Adrenal gland (tissue), 12 donors: ENCODE measurements around the gene RHBDL3. TPM values are rescaled to one million over a fixed set of nuclear protein-coding genes. Genes with fewer than 3 reads are reported as not detected.

Experiments used
- DNase-seq, 7 donors: peaks; one replicate each; pipeline ENCODE4 v3.0.0-alpha.2; 2019 to 2020
- H3K27ac ChIP-seq, 5 donors: fragments of 200-600 bp; sonication (generic) in 4 of 5; 1 replicate in 3 of 5; 2 replicates in 2 of 5; pipeline versions ENCODE4 v1.5.1 to v1.8.0; 2016 to 2020; ENCODE audit warnings: mild to moderate bottlenecking in 1 of 5
- H3K27me3 ChIP-seq: fragments of 200-600 bp; 2 replicates; pipeline ENCODE4 v1.8.0; 2021
- H3K36me3 ChIP-seq, 2 donors: fragments of 200-600 bp; replicated peaks in 1 of 2; 1 replicate in 1 of 2; 2 replicates in 1 of 2; pipeline versions ENCODE4 v1.5.1 to v1.8.0; 2018 to 2022
- H3K4me1 ChIP-seq, 2 donors: fragments of 200-600 bp; replicated peaks in 1 of 2; 1 replicate in 1 of 2; 2 replicates in 1 of 2; pipeline versions ENCODE4 v1.5.1 to v1.8.0; 2018 to 2021
- H3K4me3 ChIP-seq, 4 donors: fragments of 200-600 bp; sonication (generic) in 3 of 4; one replicate each; pipeline ENCODE4 v1.5.1; 2016 to 2018
- H3K9me3 ChIP-seq, 3 donors: fragments of 200-600 bp; sonication (generic) in 1 of 3; replicated peaks in 1 of 3; 1 replicate in 2 of 3; 2 replicates in 1 of 3; pipeline versions ENCODE4 v1.5.1 to v1.8.0; 2016 to 2021
- POLR2A ChIP-seq, 2 donors: fragments of 450-650 bp; IDR thresholded peaks; one replicate each; pipeline ENCODE4 v1.6.1; 2017; ENCODE audit warnings: antibody characterized with exemption in 2 of 2, mild to moderate bottlenecking in 2 of 2, moderate library complexity in 1 of 2
- WGBS, 4 donors: extraction: QIAGEN DNeasy Blood & Tissue Kit in 2 of 4; methylation state at CpG; one replicate each; pipeline versions ENCODE4 v1.1.5 to v1.1.7; 2013 to 2017; 5-methylcytosine and 5-hydroxymethylcytosine counted together
- intact Hi-C, 2 donors: fragments of 100-400 bp; cut with DNase I; formaldehyde crosslinking; loops; one replicate each; pipeline versions ENCODE4 v1.14.1 to v1.15.0; 2022 to 2023
- polyA plus RNA-seq, 3 donors: library from polyadenylated mRNA; stranded (reverse); fragments of 200-250 nt in 2 of 3; fragments of 350-450 nt in 1 of 3; fragmentation: Illumina TruSeq in 1 of 3; extraction: RNeasy Lipid Tissue Mini Kit (QIAGEN cat#74804) in 1 of 3; gene quantifications; one replicate each; pipeline ENCODE4 v1.2.3, GENCODE V29; 2013 to 2014
- total RNA-seq, 9 donors: library from RNA; depleted of rRNA in 4 of 9; stranded (reverse); fragments of >200 nt in 4 of 9; fragments of 120-200 nt in 1 of 9; fragmentation: NEBNext Ultra II Directional in 1 of 9; extraction: Animal tissue kit (Norgen Biotek cat#: 25700) in 1 of 9; gene quantifications; one replicate each; pipeline versions ENCODE4 v1.1.0 to v1.2.4, GENCODE V29; 2013 to 2023
- TF ChIP-seq, protein P1 (sequence below), 6 experiments: fragments of 450-650 bp in 4 of 6; fragments of 200-600 bp in 2 of 6; sonication (generic) in 1 of 6; IDR thresholded peaks; 1 replicate in 5 of 6; 2 replicates in 1 of 6; pipeline versions ENCODE4 v1.5.1 to v1.8.0; 2016 to 2021; ENCODE audit warnings: antibody characterized with exemption in 6 of 6, mild to moderate bottlenecking in 2 of 6, moderate library complexity in 1 of 6
- donor health status: healthy with polysubstance abuse.
- donor health status: Bipolar disorder and iron deficiency.
- donor health status: DM: yes; HTN: yes; CAD: no.
- donor health status: DM: no; HTN: no; CAD: no.
- donor health status: DM: no; HTN: no; CAD: no.
- donor health status: DM: yes; HTN: yes; CAD: no.

RHBDL3 gene
- total and polyA plus RNA-seq, 12 donors: 1.7 to 10.2 (median 5.1) TPM

GRCh38 chr17:32323811-32324491 is 58.3 kb downstream of the RHBDL3 start:
- Histone ChIP-seq H3K36me3 (no peaks in the 10 kb centered on the region), H3K27ac (peak overlapping the region in 3 of 5 donors; percentile 35 to 76 (median 64)), H3K4me1 (peaks cover 0 to 11% of the 10 kb centered on the region in 2 donors), H3K9me3 (no peaks in the 10 kb centered on the region), H3K4me3 (peak overlapping the region in 1 of 4 donors; percentile 38), H3K27me3 (no peaks in the 10 kb centered on the region)
- 20 to 26% (median 25%) methylated on average over 11 of the region's 11 CpGs for WGBS, 4 donors
- intact Hi-C loops: loop anchor here in 1 of 2 donors (2.0 kb wide), 1 partner anchor 71 kb away; no protein-coding TSS in a partner anchor
- DNase-seq: peak in 5 of 7 donors; percentile 42 to 70 (median 50)
- no peak for TF ChIP-seq POLR2A (IDR thresholded peaks at IDR 0.05)
- TF ChIP-seq, protein P1, sequence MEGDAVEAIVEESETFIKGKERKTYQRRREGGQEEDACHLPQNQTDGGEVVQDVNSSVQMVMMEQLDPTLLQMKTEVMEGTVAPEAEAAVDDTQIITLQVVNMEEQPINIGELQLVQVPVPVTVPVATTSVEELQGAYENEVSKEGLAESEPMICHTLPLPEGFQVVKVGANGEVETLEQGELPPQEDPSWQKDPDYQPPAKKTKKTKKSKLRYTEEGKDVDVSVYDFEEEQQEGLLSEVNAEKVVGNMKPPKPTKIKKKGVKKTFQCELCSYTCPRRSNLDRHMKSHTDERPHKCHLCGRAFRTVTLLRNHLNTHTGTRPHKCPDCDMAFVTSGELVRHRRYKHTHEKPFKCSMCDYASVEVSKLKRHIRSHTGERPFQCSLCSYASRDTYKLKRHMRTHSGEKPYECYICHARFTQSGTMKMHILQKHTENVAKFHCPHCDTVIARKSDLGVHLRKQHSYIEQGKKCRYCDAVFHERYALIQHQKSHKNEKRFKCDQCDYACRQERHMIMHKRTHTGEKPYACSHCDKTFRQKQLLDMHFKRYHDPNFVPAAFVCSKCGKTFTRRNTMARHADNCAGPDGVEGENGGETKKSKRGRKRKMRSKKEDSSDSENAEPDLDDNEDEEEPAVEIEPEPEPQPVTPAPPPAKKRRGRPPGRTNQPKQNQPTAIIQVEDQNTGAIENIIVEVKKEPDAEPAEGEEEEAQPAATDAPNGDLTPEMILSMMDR (IDR thresholded peaks at IDR 0.05): no peak

- no peaks in the 10 kb centered on the region for H3K36me3 ChIP-seq
- no peak overlapping the region for H3K4me3 ChIP-seq
- H3K9me3 ChIP-seq: no peaks in the 10 kb centered on the region
- intact Hi-C loops: no loop called here
- TF ChIP-seq POLR2A (IDR thresholded peaks at IDR 0.05): no peak
- TF ChIP-seq, protein P1 (IDR thresholded peaks at IDR 0.05): no peak
- H3K27me3 ChIP-seq: no peaks in the 10 kb centered on the region
- H3K27ac ChIP-seq: no peak overlapping the region
- no peak for DNase-seq
- H3K4me1 ChIP-seq: peaks cover 0 to 11% of the 10 kb centered on the region in 2 donors
- WGBS, 4 donors: 96 to 100% (median 100%) methylated on average over 1 of the region's 1 CpG
Measured at GRCh38 chr17:32327911-32328310, 62.3 kb downstream of the RHBDL3 start.

GRCh38 chr17:32330147-32330546 is 64.5 kb downstream of the RHBDL3 start:
- no peak overlapping the region for H3K4me3 ChIP-seq
- intact Hi-C loops: no loop called here

GRCh38 chr17:32331243-32332040 is 65.8 kb downstream of the RHBDL3 start:
- Histone ChIP-seq H3K9me3 (no peaks in the 10 kb centered on the region), H3K36me3 (peaks cover 0 to 18% of the 10 kb centered on the region in 2 donors), H3K27ac (no peak overlapping the region), H3K4me1 (no peaks in the 10 kb centered on the region), H3K4me3 (no peak overlapping the region), H3K27me3 (no peaks in the 10 kb centered on the region)
- intact Hi-C loops: no loop called here
- DNase-seq: no peak
- 72 to 86% (median 80%) methylated on average over 3 of the region's 3 CpGs for WGBS, 4 donors
- no peak for TF ChIP-seq POLR2A (IDR thresholded peaks at IDR 0.05)
- TF ChIP-seq, protein P1 (IDR thresholded peaks at IDR 0.05): no peak

More at GRCh38 chr17:32330147-32330546, 64.5 kb downstream of the RHBDL3 start:
- peaks cover 0 to 8% of the 10 kb centered on the region in 2 donors for H3K36me3 ChIP-seq
- WGBS, 4 donors: 59 to 73% (median 71%) methylated on average over 3 of the region's 3 CpGs
- no peaks in the 10 kb centered on the region for H3K27me3 ChIP-seq
- no peaks in the 10 kb centered on the region for H3K4me1 ChIP-seq
- no peak for DNase-seq
- TF ChIP-seq, protein P1 (IDR thresholded peaks at IDR 0.05): no peak
- TF ChIP-seq POLR2A (IDR thresholded peaks at IDR 0.05): no peak
- H3K9me3 ChIP-seq: no peaks in the 10 kb centered on the region
- H3K27ac ChIP-seq: no peak overlapping the region
